Measurements from ENCODE around the gene GHITM. TPM values are rescaled to one million over a fixed set of nuclear protein-coding genes. Genes with fewer than 3 reads are reported as not detected.

The GHITM gene
- total RNA-seq, 6 experiments from 2014 or later: 133 to 231 (median 166) TPM

GRCh38 chr10:84202349-84202748 lies 63.0 kb downstream of the GHITM start:
- H3K4me1 ChIP-seq: no peaks in the 10 kb centered on the region
- intact Hi-C loops (cut with DNase I): no loop called here
- H3K36me3 ChIP-seq: no peaks in the 10 kb centered on the region
- TF ChIP-seq CTCF (IDR thresholded peaks at IDR 0.05) (no peak), POLR2A (IDR thresholded peaks at IDR 0.05) (no peak)
- no peak for DNase-seq
- H3K27ac ChIP-seq: no peak overlapping the region
- 80% methylated on average over 3 of the region's 5 CpGs for WGBS (ENCODE audit: insufficient coverage, low coverage, low lambda C conversion rate, missing lambda C conversion rate)
- H3K9me3 ChIP-seq: no peaks in the 10 kb centered on the region
- no peaks in the 10 kb centered on the region for H3K27me3 ChIP-seq
- ATAC-seq: no peak
- no peak overlapping the region for H3K4me3 ChIP-seq

Other genes with a start within 250 kb of the GHITM start
- not detected for gene GPR15LG, start 34.3 kb downstream of the GHITM start, total RNA-seq
- gene CDHR1, start 55.0 kb downstream of the GHITM start, total RNA-seq: under 1 TPM in 5 of 6 experiments, not detected in 1; 0.09 to 0.42 (median 0.19) TPM
- not detected for gene LRIT2, start 86.0 kb downstream of the GHITM start, total RNA-seq
- not detected for gene LRIT1, start 102.0 kb downstream of the GHITM start, total RNA-seq
- gene RGR, start 105.5 kb downstream of the GHITM start, total RNA-seq: not detected
- gene CCSER2, start 189.1 kb downstream of the GHITM start, total RNA-seq: 10 to 100 TPM; 18.2 to 28.8 (median 25.9) TPM